Measurements from ENCODE around the gene RAP2C. TPM values are rescaled to one million over a fixed set of nuclear protein-coding genes. Genes with fewer than 3 reads are reported as not detected.
"Not testable (repeated sequence)": the region's sequence is repeated elsewhere in the genome, so short reads cannot be mapped to it uniquely, and the experiment has no call there.

RAP2C gene
- total RNA-seq, 1 donor from 2014 or later = 29.0 TPM

DNA sequence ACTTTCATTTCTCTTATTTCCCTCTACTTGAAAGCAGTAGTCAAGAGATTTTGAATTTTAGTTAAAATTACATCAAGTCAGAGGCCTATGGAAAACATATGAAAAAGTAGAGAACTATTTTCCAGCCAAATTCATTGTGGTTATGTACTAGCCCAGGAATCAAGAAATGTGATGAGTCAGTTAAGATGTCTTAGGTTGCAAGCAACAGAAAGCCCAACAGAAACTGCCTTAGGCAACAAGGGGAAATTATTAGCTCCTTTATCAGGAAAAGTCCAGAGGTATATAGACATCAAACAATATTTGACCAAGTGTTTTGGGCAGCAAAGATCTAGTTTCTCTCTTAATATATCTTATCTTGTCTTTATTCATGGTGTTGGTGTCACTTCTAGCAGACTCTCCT lies 53.6 kb downstream of the RAP2C start:
- H2AFZ ChIP-seq (ENCODE audit: low read depth, low read length) = no peak overlapping the region
- H3K9me3 ChIP-seq (ENCODE audit: insufficient read depth, low read depth, low read length) = no peaks in the 10 kb centered on the region
- Mint-ChIP-seq H3K9me3 (ENCODE audit: unreplicated experiment) (no peaks in the 10 kb centered on the region), H3K27ac (ENCODE audit: unreplicated experiment) (no peak overlapping the region), H3K4me1 (ENCODE audit: low read depth, unreplicated experiment) (no peaks in the 10 kb centered on the region), H3K4me3 (ENCODE audit: unreplicated experiment) (no peak overlapping the region), H3K36me3 (ENCODE audit: low read depth, unreplicated experiment) (no peaks in the 10 kb centered on the region), H3K27me3 (ENCODE audit: low read depth, unreplicated experiment) (no peaks in the 10 kb centered on the region)
- H4K20me1 ChIP-seq (ENCODE audit: insufficient read depth, low read length) = no peaks in the 10 kb centered on the region
- H3K79me2 ChIP-seq (ENCODE audit: insufficient read depth, low read length) = no peaks in the 10 kb centered on the region
- no peak overlapping the region for H3K4me3 ChIP-seq (ENCODE audit: insufficient read depth, low read depth, low read length)
- FAIRE-seq (peak; percentile 60), DNase-seq (ENCODE audit: low read depth) (no peak)
- H3K27me3 ChIP-seq (ENCODE audit: insufficient read depth, low read length) = no peaks in the 10 kb centered on the region
- no peak overlapping the region for H3K4me2 ChIP-seq (ENCODE audit: low read length)
- H3K36me3 ChIP-seq (ENCODE audit: insufficient read depth, low read length) = no peaks in the 10 kb centered on the region
- no peaks in the 10 kb centered on the region for H3K4me1 ChIP-seq (ENCODE audit: insufficient read depth, low read length)
- TF ChIP-seq EZH2 (IDR thresholded peaks at IDR 0.05; ENCODE audit: insufficient read depth, low read length) = no peak
- TF ChIP-seq, protein P1, sequence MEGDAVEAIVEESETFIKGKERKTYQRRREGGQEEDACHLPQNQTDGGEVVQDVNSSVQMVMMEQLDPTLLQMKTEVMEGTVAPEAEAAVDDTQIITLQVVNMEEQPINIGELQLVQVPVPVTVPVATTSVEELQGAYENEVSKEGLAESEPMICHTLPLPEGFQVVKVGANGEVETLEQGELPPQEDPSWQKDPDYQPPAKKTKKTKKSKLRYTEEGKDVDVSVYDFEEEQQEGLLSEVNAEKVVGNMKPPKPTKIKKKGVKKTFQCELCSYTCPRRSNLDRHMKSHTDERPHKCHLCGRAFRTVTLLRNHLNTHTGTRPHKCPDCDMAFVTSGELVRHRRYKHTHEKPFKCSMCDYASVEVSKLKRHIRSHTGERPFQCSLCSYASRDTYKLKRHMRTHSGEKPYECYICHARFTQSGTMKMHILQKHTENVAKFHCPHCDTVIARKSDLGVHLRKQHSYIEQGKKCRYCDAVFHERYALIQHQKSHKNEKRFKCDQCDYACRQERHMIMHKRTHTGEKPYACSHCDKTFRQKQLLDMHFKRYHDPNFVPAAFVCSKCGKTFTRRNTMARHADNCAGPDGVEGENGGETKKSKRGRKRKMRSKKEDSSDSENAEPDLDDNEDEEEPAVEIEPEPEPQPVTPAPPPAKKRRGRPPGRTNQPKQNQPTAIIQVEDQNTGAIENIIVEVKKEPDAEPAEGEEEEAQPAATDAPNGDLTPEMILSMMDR (IDR thresholded peaks at IDR 0.05; ENCODE audit: insufficient read depth, low read depth, low read length) = no peak
- H3K27ac ChIP-seq (ENCODE audit: low read depth, low read length) = no peak overlapping the region
- no peak overlapping the region for H3K9ac ChIP-seq (ENCODE audit: low read length)

DNA sequence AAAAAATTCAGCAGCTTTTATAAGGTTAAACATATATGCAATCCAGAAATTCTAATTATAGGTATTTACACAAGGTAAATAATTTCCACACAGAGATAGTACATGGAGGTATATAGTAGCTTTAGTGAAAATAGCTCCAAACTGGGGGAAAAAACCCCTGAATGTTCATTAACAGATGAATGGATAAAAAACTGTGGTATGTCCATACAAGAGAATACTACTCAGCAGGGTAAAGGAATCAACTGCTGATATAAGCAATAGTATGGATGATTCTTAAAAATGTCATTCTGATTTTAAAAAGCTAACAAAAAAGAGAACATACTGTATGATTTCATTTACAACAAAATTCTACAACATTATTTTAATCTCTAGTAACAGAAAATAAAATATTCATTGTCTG lies 54.2 kb downstream of the RAP2C start:
- H3K9me3 Mint-ChIP-seq (ENCODE audit: unreplicated experiment) = no peaks in the 10 kb centered on the region
- no peaks in the 10 kb centered on the region for H3K27me3 Mint-ChIP-seq (ENCODE audit: low read depth, unreplicated experiment)
- Histone ChIP-seq H4K20me1 (ENCODE audit: insufficient read depth, low read length) (no peaks in the 10 kb centered on the region), H2AFZ (ENCODE audit: low read depth, low read length) (no peak overlapping the region), H3K4me1 (ENCODE audit: insufficient read depth, low read length) (no peaks in the 10 kb centered on the region), H3K27me3 (ENCODE audit: insufficient read depth, low read length) (no peaks in the 10 kb centered on the region), H3K79me2 (ENCODE audit: insufficient read depth, low read length) (no peaks in the 10 kb centered on the region), H3K9me3 (ENCODE audit: insufficient read depth, low read depth, low read length) (no peaks in the 10 kb centered on the region), H3K27ac (ENCODE audit: low read depth, low read length) (no peak overlapping the region), H3K36me3 (ENCODE audit: insufficient read depth, low read length) (no peaks in the 10 kb centered on the region), H3K4me2 (ENCODE audit: low read length) (no peak overlapping the region), H3K4me3 (ENCODE audit: insufficient read depth, low read depth, low read length) (no peak overlapping the region), H3K9ac (ENCODE audit: low read length) (no peak overlapping the region)
- H3K4me1 Mint-ChIP-seq (ENCODE audit: low read depth, unreplicated experiment) = no peaks in the 10 kb centered on the region
- DNase-seq (ENCODE audit: low read depth) (no peak), FAIRE-seq (no peak)
- no peak for TF ChIP-seq EZH2 (IDR thresholded peaks at IDR 0.05; ENCODE audit: insufficient read depth, low read length)
- TF ChIP-seq, protein P1 (IDR thresholded peaks at IDR 0.05; ENCODE audit: insufficient read depth, low read depth, low read length) = no peak
- no peak overlapping the region for H3K27ac Mint-ChIP-seq (ENCODE audit: unreplicated experiment)
- H3K36me3 Mint-ChIP-seq (ENCODE audit: low read depth, unreplicated experiment) = no peaks in the 10 kb centered on the region
- H3K4me3 Mint-ChIP-seq (ENCODE audit: unreplicated experiment) = no peak overlapping the region

DNA sequence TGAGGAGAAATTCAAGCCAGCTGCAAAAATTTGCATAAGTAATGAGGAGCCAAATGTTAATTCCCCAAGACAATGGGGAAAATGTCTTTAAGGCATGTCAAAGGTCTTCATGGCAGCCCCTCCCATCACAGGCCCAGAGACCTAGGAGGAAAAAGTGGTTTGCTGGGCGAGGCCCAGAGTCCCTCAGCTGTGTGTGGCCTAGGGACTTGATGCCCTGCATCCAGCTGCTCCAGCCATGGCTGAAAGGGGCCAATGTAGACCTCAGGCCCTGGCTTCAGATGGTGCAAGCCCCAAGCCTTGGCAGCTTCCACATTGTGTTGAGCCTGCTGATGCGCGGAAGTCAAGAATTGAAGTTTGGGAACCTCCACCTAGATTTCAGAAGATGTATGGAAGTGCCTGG lies 56.2 kb downstream of the RAP2C start:
- H3K4me2 ChIP-seq (ENCODE audit: low read length); H3K4me1 ChIP-seq (ENCODE audit: insufficient read depth, low read length); H3K79me2 ChIP-seq (ENCODE audit: insufficient read depth, low read length); H3K9me3 ChIP-seq (ENCODE audit: insufficient read depth, low read depth, low read length); H3K36me3 ChIP-seq (ENCODE audit: insufficient read depth, low read length); H3K36me3 Mint-ChIP-seq (ENCODE audit: low read depth, unreplicated experiment); H3K27ac Mint-ChIP-seq (ENCODE audit: unreplicated experiment); H3K4me3 ChIP-seq (ENCODE audit: insufficient read depth, low read depth, low read length); H3K9me3 Mint-ChIP-seq (ENCODE audit: unreplicated experiment); H3K9ac ChIP-seq (ENCODE audit: low read length); H4K20me1 ChIP-seq (ENCODE audit: insufficient read depth, low read length); H3K27me3 ChIP-seq (ENCODE audit: insufficient read depth, low read length); DNase-seq (ENCODE audit: low read depth); H3K4me1 Mint-ChIP-seq (ENCODE audit: low read depth, unreplicated experiment); H3K27ac ChIP-seq (ENCODE audit: low read depth, low read length); H3K27me3 Mint-ChIP-seq (ENCODE audit: low read depth, unreplicated experiment); H3K4me3 Mint-ChIP-seq (ENCODE audit: unreplicated experiment); H2AFZ ChIP-seq (ENCODE audit: low read depth, low read length): not testable (repeated sequence)
- peak; percentile 88 for FAIRE-seq

Measured in astrocyte (in vitro differentiated cells and primary cell).